ENCODE results near the gene SELENOT.
"Not testable (repeated sequence)": the region's sequence is repeated elsewhere in the genome, so short reads cannot be mapped to it uniquely, and the experiment has no call there.

The SELENOT gene

DNA sequence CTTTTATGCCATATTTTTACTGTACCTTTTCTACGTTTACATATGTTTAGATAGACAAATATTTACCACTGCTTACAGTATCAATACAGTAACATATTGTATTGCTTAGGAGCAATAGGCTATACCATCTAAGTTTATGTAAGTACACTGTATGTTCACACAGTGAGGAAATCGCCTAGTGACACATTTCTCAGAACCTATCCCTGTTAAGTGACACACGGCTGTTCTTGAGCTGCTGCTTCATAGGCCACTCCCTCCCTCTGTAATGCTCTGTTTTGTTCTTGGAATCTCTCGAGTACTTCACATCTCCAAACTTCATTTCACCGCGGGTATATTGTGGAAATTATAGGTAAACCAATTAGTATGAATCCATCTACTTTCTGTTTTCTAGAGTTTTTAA is 13.4 kb upstream of the SELENOT start:
- Histone ChIP-seq H3K4me1 (ENCODE audit: insufficient read depth, low read length) (no peaks in the 10 kb centered on the region), H3K4me3 (ENCODE audit: low read depth in 1 of 2, low read length in 2 of 2) (no peak overlapping the region), H3K9ac (ENCODE audit: low read length) (no peak overlapping the region), H3K27ac (ENCODE audit: low read depth, low read length) (no peak overlapping the region), H3K9me3 (ENCODE audit: low read length) (no peaks in the 10 kb centered on the region), H3K27me3 (ENCODE audit: control insufficient read depth in 1 of 2, insufficient read depth in 2 of 2, low read length in 2 of 2) (no peaks in the 10 kb centered on the region), H3K36me3 (ENCODE audit: insufficient read depth, low read length) (peaks cover 8% of the 10 kb centered on the region)

- Histone ChIP-seq H3K9me3 (ENCODE audit: low read length) (no peaks in the 10 kb centered on the region), H3K36me3 (ENCODE audit: insufficient read depth, low read length) (no peaks in the 10 kb centered on the region), H3K27me3 (ENCODE audit: control insufficient read depth in 1 of 2, insufficient read depth in 2 of 2, low read length in 2 of 2) (no peaks in the 10 kb centered on the region), H3K4me1 (ENCODE audit: insufficient read depth, low read length) (no peaks in the 10 kb centered on the region), H3K9ac (ENCODE audit: low read length) (no peak overlapping the region), H3K4me3 (ENCODE audit: low read depth in 1 of 2, low read length in 2 of 2) (no peak overlapping the region), H3K27ac (ENCODE audit: low read depth, low read length) (no peak overlapping the region)
Measured at GRCh38 chr3:150594150-150594549, 9.0 kb upstream of the SELENOT start.

DNA sequence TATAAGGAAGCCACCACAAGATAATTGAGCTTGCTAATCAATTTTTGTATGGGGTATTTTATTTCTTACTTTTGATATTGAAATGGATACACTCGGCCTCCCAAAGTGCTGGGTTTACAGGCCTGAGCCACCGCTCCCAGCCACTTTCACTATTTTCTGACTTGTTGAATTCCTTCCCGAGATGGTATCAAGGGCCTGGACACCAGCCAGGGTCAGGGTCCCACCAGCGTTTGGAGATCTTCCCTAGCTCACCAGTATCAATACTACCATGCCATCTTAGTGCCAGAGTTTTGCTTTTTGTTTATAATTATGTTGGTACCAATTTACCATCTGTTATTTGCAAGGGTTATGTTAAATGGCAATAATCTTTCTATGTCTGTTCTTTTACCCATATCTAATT is 5.5 kb upstream of the SELENOT start:
- Histone ChIP-seq H3K9me3 (ENCODE audit: low read length) (no peaks in the 10 kb centered on the region), H3K27ac (ENCODE audit: low read depth, low read length) (no peak overlapping the region), H3K9ac (ENCODE audit: low read length) (no peak overlapping the region), H3K36me3 (ENCODE audit: insufficient read depth, low read length) (no peaks in the 10 kb centered on the region), H3K4me1 (ENCODE audit: insufficient read depth, low read length) (no peaks in the 10 kb centered on the region), H3K27me3 (ENCODE audit: control insufficient read depth in 1 of 2, insufficient read depth in 2 of 2, low read length in 2 of 2) (no peaks in the 10 kb centered on the region), H3K4me3 (ENCODE audit: low read depth in 1 of 2, low read length in 2 of 2) (no peak overlapping the region)

- Histone ChIP-seq H3K4me1 (ENCODE audit: insufficient read depth, low read length) (peaks cover 7% of the 10 kb centered on the region), H3K4me3 (ENCODE audit: low read depth in 1 of 2, low read length in 2 of 2) (no peak overlapping the region), H3K9ac (ENCODE audit: low read length) (no peak overlapping the region), H3K9me3 (ENCODE audit: low read length) (no peaks in the 10 kb centered on the region), H3K27ac (ENCODE audit: low read depth, low read length) (no peak overlapping the region), H3K36me3 (ENCODE audit: insufficient read depth, low read length) (no peaks in the 10 kb centered on the region), H3K27me3 (ENCODE audit: control insufficient read depth in 1 of 2, insufficient read depth in 2 of 2, low read length in 2 of 2) (no peaks in the 10 kb centered on the region)
Measured at GRCh38 chr3:150599611-150600297, 3.4 kb upstream of the SELENOT start.

- H3K9ac ChIP-seq (ENCODE audit: low read length); H3K27me3 ChIP-seq (ENCODE audit: control insufficient read depth in 1 of 2, insufficient read depth in 2 of 2, low read length in 2 of 2); H3K36me3 ChIP-seq (ENCODE audit: insufficient read depth, low read length); H3K4me3 ChIP-seq (ENCODE audit: low read depth in 1 of 2, low read length in 2 of 2); H3K27ac ChIP-seq (ENCODE audit: low read depth, low read length); H3K9me3 ChIP-seq (ENCODE audit: low read length): not testable (repeated sequence)
- H3K4me1 ChIP-seq (ENCODE audit: insufficient read depth, low read length), result peaks cover 18% of the 10 kb centered on the region
Measured at GRCh38 chr3:150600647-150601530, 2.2 kb upstream of the SELENOT start.

- Histone ChIP-seq H3K9ac (ENCODE audit: low read length) (peak overlapping the region; percentile 99), H3K4me1 (ENCODE audit: insufficient read depth, low read length) (peaks cover 30% of the 10 kb centered on the region), H3K4me3 (ENCODE audit: low read depth in 1 of 2, low read length in 2 of 2) (peak overlapping the region; percentile 28 to 100), H3K36me3 (ENCODE audit: insufficient read depth, low read length) (no peaks in the 10 kb centered on the region), H3K27ac (ENCODE audit: low read depth, low read length) (peak overlapping the region; percentile 91), H3K9me3 (ENCODE audit: low read length) (no peaks in the 10 kb centered on the region), H3K27me3 (ENCODE audit: control insufficient read depth in 1 of 2, insufficient read depth in 2 of 2, low read length in 2 of 2) (no peaks in the 10 kb centered on the region)
Measured at GRCh38 chr3:150602426-150603152, 532 bp upstream of the SELENOT start.

GRCh38 chr3:150603980-150604319 is 829 bp downstream of the SELENOT start:
- Histone ChIP-seq H3K4me3 (ENCODE audit: low read depth in 1 of 2, low read length in 2 of 2) (peak overlapping the region; percentile 76 to 100), H3K27ac (ENCODE audit: low read depth, low read length) (peak overlapping the region; percentile 91), H3K36me3 (ENCODE audit: insufficient read depth, low read length) (no peaks in the 10 kb centered on the region), H3K4me1 (ENCODE audit: insufficient read depth, low read length) (peaks cover 35% of the 10 kb centered on the region), H3K9ac (ENCODE audit: low read length) (peak overlapping the region; percentile 99), H3K27me3 (ENCODE audit: control insufficient read depth in 1 of 2, insufficient read depth in 2 of 2, low read length in 2 of 2) (no peaks in the 10 kb centered on the region), H3K9me3 (ENCODE audit: low read length) (no peaks in the 10 kb centered on the region)

DNA sequence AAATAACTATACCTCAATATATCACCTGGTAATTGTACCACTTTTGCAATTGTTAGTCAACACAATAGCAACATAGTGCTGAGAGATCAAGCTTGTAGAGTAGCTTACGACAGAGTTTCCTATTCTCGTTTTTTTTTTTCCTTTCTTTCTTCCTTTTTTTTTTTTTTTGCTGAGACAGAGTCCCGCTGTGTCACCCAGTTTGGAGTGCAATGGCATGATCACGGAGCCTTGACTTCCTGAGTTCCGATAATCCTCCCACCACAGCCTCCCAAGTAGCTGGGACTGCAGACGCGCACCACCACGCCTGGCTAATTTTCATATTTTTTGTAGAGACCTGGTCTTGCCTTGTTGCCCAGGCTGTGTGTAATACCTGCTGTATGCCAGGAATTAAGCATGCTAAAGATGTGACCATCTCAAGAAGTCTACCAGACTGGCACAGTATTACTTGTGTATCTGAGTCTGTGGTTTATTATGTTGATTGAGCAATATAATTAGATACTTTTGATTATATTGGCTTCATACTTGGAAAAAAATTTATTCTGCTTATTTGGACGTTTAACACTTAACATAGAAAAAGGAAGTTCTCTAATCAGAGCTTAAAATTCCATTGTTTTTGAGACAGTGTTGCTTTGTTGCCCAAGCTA is 3.0 kb downstream of the SELENOT start:
- no peaks in the 10 kb centered on the region for H3K27me3 ChIP-seq (ENCODE audit: control insufficient read depth in 1 of 2, insufficient read depth in 2 of 2, low read length in 2 of 2)
- H3K36me3 ChIP-seq (ENCODE audit: insufficient read depth, low read length), result no peaks in the 10 kb centered on the region
- no peak overlapping the region for H3K9ac ChIP-seq (ENCODE audit: low read length)
- no peak overlapping the region for H3K27ac ChIP-seq (ENCODE audit: low read depth, low read length)
- H3K4me3 ChIP-seq (ENCODE audit: low read depth in 1 of 2, low read length in 2 of 2), result no peak overlapping the region
- peaks cover 35% of the 10 kb centered on the region for H3K4me1 ChIP-seq (ENCODE audit: insufficient read depth, low read length)
- no peaks in the 10 kb centered on the region for H3K9me3 ChIP-seq (ENCODE audit: low read length)

- H3K27ac ChIP-seq (ENCODE audit: low read depth, low read length), result no peak overlapping the region
- no peaks in the 10 kb centered on the region for H3K36me3 ChIP-seq (ENCODE audit: insufficient read depth, low read length)
- peaks cover 35% of the 10 kb centered on the region for H3K4me1 ChIP-seq (ENCODE audit: insufficient read depth, low read length)
- no peak overlapping the region for H3K9ac ChIP-seq (ENCODE audit: low read length)
- H3K9me3 ChIP-seq (ENCODE audit: low read length), result no peaks in the 10 kb centered on the region
- H3K4me3 ChIP-seq (ENCODE audit: low read depth in 1 of 2, low read length in 2 of 2), result no peak overlapping the region
- H3K27me3 ChIP-seq (ENCODE audit: control insufficient read depth in 1 of 2, insufficient read depth in 2 of 2, low read length in 2 of 2), result no peaks in the 10 kb centered on the region
Measured at GRCh38 chr3:150607267-150608065, 4.3 kb downstream of the SELENOT start.

DNA sequence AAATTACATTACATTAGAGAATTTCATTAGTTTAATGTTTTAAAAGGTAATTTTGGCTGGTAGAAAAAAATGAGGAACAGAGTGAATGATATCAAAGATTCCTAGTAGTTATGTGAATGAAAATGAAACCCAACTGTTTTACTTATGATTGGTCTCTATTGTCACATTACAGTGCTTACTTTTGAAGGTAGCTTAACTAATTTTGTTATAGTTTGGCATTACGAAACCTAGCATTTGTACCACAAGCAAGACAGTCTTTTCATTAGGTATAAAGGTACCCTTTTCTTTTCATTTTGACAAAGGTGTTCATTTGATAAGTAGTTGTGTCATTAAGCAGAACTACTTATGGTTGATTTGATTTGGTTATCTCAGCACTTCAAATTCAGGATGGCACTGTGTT is 6.9 kb downstream of the SELENOT start:
- Histone ChIP-seq H3K36me3 (ENCODE audit: insufficient read depth, low read length) (no peaks in the 10 kb centered on the region), H3K4me3 (ENCODE audit: low read depth in 1 of 2, low read length in 2 of 2) (no peak overlapping the region), H3K4me1 (ENCODE audit: insufficient read depth, low read length) (peaks cover 32% of the 10 kb centered on the region), H3K9me3 (ENCODE audit: low read length) (no peaks in the 10 kb centered on the region), H3K27ac (ENCODE audit: low read depth, low read length) (no peak overlapping the region), H3K27me3 (ENCODE audit: control insufficient read depth in 1 of 2, insufficient read depth in 2 of 2, low read length in 2 of 2) (no peaks in the 10 kb centered on the region), H3K9ac (ENCODE audit: low read length) (no peak overlapping the region)
